Left renal cortex interstitium (tissue), 4 donors: ENCODE data around the gene LMNTD2. TPM values are rescaled to one million over a fixed set of nuclear protein-coding genes. Genes with fewer than 3 reads are reported as not detected.
A peak's percentile ranks its signal among the peaks of the same experiment; 100 is the strongest.

Source experiments
- DNase-seq, 4 donors: peaks; one replicate each; pipeline ENCODE4 v3.0.0-alpha.2; 2013; ENCODE audit warnings: low read depth in 4 of 4, low spot score in 2 of 4, missing footprints in 1 of 4
- polyA plus RNA-seq, 4 donors: library from polyadenylated mRNA; unstranded; fragments of 120-200 nt; gene quantifications; one replicate each; pipeline ENCODE4 v1.2.1, GENCODE V29; 2013; ENCODE audit not compliant: insufficient read length in 4 of 4

LMNTD2 gene, protein sequence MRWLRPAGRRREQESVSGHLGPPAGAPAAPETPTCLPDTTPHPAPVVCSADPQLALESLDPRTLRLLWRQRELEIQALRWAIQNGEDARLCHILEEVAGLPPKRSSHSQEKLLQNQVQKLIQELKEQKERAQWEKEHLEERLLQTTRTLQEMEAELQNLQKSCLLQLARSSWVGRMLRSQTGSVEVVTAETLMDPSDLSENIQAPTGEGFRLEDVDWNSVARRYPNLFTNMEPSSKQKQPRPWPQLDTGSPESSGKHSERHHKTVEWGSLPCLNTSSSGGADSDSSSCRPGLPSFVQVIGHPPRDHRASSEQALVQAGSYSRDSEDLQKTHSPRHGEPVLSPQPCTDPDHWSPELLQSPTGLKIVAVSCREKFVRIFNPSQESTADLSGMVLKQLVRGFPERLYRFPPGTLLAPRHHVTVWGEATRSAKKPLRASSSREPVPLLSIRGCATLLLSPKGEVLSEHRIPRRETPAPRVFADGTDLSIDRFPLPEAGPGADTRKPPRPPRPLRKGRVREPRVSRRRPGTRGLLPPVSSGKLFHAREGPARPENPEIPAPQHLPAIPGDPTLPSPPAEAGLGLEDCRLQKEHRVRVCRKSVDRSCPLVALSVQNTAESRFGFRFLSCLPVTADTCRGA
- 1 to 10 TPM; 3.0 to 7.3 (median 4.7) TPM for polyA plus RNA-seq

GRCh38 chr11:560305-561147 is at the start of gene LMNTD2, which contains the start of gene RASSF7:
LMNTD2 (minus strand) TSS chr11:560738; CDS start chr11:560716, 22 bp downstream.
RASSF7 (plus strand) TSS chr11:560970; CDS start chr11:561769, 799 bp downstream.
- peak in 2 of 4 donors; percentile 75 to 79 for DNase-seq

DNA sequence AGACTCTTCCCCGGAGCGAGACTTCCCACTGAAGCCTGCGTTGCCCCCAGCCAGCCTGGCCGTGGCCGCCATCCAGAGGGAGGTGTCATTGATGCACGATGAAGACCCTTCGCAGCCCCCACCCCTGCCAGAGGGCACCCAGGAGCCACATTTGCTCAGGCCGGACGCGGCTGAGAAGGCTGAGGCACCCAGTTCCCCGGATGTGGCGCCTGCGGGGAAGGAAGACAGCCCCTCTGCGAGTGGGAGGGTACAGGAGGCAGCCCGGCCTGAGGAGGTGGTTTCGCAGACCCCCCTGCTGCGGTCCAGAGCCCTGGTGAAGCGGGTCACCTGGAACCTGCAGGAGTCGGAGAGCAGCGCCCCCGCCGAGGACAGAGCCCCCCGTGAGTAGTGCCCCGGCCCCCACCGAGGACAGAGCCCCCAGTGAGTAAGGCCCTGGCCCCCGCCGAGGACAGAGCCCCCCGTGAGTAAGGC is 48.8 kb upstream of the LMNTD2 start:
- no peak for DNase-seq

GRCh38 chr11:608791-609251 is 48.3 kb upstream of the LMNTD2 start:
- no peak for DNase-seq

DNA sequence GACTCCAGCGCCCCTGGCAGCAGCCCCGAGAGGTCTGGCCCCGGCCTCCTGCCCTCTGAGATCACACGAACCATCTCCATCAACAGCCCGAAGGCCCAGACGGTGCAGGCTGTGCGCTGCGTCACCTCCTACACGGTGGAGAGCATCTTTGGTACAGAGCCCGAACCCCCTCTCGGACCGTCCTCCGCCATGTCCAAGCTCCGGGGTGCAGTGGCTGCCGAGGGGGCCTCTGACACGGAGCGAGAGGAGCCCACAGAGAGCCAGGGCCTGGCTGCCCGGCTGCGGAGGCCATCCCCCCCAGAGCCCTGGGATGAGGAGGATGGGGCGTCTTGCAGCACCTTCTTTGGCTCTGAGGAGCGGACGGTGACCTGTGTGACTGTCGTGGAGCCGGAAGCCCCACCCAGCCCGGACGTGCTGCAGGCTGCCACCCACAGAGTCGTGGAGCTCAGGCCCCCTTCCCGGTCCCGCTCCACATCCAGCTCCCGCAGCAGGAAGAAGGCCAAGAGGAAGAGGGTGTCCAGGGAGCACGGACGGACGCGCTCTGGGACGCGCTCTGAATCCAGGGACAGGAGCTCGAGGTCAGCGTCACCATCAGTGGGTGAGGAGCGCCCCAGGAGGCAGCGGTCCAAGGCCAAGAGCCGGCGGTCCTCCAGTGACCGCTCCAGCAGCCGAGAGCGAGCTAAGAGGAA is 47.6 kb upstream of the LMNTD2 start:
- DNase-seq: no peak

DNA sequence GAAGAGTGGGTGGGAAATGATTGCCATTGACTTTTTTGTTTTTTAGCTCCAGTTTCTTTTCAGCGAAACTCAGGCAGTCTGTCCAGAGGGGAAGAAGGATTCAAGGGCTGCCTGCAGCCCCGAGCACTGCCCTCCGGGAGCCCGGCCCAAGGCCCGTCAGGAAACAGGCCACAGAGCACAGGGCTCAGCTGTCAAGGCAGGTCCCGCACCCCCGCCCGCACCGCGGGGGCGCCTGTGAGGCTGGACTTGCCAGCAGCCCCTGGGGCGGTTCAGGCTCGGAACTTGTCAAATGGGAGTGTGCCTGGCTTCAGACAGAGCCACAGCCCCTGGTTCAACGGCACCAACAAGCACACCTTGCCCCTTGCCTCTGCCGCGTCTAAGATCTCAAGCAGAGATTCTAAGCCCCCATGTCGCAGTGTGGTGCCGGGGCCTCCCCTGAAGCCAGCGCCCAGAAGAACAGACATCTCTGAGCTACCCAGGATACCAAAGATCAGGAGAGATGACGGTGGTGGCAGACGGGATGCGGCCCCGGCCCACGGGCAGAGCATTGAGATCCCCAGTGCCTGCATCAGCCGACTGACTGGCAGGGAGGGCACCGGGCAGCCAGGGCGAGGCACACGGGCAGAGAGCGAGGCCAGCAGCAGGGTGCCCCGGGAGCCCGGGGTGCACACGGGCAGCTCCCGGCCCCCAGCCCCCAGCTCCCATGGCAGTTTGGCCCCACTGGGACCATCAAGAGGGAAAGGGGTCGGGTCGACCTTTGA is 46.7 kb upstream of the LMNTD2 start:
- no peak for DNase-seq

GRCh38 chr11:606245-606644 is 45.7 kb upstream of the LMNTD2 start:
- no peak for DNase-seq

DNA sequence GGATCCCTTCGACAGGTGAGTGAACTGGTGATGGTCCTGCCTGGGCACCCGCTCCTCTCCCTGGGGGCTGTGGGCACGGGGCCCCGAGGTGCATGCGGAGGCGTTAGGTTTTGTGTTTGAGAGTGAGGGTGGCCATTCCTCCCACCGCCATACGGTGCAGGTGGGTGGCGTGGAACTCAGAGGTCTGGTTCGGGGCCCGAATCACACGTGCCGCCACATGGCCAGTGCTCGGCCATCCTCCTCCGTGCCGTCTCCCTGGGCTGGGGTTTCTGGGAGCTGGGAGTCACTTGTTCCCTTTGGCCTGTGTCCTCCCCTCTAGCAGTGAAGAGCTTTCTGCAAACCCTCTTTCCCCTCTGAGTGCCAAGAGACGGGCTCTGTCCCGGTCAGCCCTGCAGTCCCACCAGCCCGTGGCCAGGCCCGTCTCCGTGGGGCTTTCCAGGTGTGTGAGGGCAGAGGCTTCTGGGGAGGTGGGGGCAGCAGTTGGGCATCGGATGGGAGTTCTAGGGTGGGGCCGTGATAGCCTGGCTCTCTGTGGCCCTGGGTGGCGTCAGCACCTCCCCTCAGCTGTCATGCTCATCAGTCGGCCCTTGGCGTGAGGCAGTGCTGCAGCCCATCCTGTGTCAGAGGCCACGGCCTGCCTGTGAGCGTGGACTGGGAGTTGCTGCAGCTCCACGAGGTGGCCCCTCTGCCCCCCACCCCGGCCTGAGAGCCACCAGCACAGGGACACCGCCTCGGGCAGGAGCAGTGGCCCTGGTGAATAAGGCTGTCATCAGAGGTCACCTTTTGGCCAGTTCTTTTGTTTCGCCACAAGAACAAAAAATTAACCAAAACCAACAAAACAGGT is 45.0 kb upstream of the LMNTD2 start:
- DNase-seq: no peak

DNA sequence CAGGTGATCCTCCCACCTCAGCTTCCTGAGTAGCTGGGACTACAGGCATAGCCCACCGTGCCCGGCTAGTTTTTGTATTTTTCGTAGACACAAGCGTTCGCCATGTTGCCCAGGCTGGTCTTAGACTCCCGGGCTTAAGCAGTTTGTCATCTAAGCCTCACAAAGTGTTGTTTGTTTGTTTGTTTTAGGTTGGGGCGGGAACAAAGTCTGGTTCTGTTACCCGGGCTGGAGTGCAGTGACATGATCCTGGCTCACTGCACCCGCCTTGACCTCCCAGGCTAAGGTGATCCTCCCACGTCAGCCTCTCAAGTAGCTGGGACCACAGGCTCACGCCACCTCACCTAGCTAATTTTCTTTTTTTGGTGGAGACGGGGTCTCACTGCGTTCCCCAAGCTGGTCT is 42.6 kb upstream of the LMNTD2 start:
- DNase-seq: no peak

- DNase-seq: no peak
Observed at GRCh38 chr11:601573-602245, 41.2 kb upstream of the LMNTD2 start.

GRCh38 chr11:598005-598680 is 37.6 kb upstream of the LMNTD2 start:
- no peak for DNase-seq

DNA sequence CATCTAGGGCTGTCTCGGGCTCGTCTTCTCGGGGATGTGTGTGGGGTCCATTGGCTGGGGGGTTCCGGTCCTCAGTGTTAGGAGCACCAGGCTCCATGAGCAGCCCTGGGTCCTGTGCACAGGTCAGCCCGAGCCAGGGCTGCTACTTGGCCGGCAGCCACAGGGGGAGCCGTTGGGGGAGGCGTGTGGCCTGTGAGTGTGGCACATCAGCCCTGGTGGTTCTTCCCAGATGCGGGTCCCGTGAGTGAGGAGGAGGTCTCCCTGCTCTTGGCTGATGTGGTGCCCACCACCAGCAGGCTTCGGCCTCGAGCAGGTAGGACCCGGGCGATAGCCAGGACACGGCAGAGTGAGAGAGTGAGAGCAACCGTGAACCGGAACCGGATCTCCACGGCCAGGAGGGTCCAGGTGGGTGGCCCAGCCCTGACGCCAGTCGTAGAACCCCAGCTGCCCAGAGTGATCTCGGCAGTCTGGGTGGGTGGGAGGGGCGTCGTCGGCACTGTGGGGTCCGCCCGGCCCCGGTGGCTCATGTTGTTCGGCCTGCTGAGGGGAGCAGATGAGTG is 36.7 kb upstream of the LMNTD2 start:
- DNase-seq: no peak

DNA sequence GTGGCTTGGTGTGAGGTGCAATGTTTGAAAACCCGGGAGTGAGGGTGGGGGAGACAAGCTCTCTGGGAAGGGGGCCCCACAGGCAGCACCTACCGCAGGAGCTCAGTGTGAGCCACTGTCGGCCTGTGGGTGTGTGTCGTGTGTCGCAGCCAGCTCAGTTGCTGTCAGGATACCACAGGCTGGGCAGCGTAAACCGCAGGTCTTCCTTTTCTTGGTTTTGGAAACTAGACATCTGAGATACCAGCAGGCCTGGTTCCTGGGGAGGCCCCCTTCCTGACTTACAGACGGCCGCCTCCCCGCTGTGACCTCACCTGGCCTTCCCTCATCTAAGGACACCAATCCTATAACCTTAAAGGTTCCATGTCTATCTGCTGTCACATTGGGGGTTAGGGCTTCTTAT is 35.8 kb upstream of the LMNTD2 start:
- no peak for DNase-seq

DNA sequence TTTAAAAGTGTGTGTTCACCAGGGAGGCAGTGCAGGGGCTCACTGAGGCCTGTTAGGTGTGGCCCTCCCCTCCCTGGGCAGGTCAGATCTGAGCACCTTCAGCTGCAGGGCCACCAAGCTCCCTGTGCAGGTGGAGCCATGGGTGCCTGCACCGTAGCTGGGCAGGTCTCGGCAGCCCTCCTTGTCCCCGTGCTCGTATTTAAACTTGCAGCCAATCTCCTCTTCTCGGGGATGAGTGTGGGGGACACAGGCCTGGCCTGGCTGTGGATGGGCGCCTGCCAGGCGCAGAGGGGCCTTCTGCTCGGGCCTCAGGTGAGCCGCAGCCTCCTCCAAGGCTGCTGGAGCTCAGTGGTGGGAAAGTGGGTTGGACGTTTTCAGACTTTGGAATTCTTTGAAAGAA is 34.9 kb upstream of the LMNTD2 start:
- DNase-seq: no peak

DNA sequence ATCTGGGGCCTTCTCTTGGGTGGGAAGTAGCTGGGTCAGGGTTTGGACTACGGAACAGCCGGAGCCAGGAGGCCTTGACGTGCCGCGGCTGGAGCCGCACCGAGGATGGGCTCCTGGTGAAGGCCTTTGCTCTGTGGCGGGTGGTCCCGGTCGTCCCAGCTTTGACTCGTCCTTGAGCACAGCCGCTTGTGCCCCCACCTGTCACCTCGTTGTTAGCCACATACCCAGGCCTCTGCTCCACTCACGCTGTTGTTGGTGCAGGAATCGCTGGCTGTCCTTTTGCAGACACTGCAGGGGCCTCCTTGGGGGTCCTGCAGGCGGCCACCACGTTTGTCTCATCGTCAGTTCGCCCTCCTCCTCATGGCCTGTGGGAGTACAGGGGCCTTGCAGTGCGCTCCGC is 32.8 kb upstream of the LMNTD2 start:
- no peak for DNase-seq

DNA sequence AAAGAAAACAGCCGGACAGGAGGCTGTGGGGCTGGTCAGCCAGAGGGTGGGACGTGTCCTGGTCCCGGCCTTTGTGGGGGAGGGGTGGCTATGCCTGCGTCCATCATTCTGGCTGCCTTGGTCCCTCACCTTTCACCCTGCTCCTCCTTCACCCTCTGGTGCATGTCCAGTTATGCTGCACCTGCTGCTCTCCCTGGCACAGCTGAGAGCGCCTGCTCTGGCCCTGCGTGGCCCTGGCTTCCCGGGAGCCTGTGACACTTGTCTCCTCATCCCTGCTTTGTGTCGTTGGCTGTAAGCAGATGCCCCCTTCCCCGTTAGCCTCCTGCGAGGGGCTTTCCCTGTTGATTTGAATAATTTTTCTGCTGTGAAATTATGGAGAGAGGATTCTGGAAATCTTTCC is 32.4 kb upstream of the LMNTD2 start:
- DNase-seq: no peak

- no peak for DNase-seq
Observed at GRCh38 chr11:592501-592900, 32.0 kb upstream of the LMNTD2 start.

- no peak for DNase-seq
Observed at GRCh38 chr11:590997-591396, 30.5 kb upstream of the LMNTD2 start.
